Measurements from ENCODE around the gene RASA1.

RASA1 gene

GRCh38 chr5:87410931-87411330, 143.2 kb downstream of the RASA1 start:
- peaks cover 9% of the 10 kb centered on the region for H3K36me3 ChIP-seq (ENCODE audit: insufficient read depth)
- H2AFZ ChIP-seq (ENCODE audit: low read depth) = no peak overlapping the region
- H3K27ac ChIP-seq = no peak overlapping the region
- TF ChIP-seq CTCF (conservative IDR thresholded peaks at IDR 0.05; ENCODE audit: low read depth, low read length) = no peak
- peaks cover 49% of the 10 kb centered on the region for H3K79me2 ChIP-seq (ENCODE audit: insufficient read depth, low read depth)
- peaks cover 34% of the 10 kb centered on the region for H3K4me1 ChIP-seq (ENCODE audit: low read depth, poor library complexity, severe bottlenecking)
- H3K27me3 ChIP-seq (ENCODE audit: insufficient read depth, low read depth) = no peaks in the 10 kb centered on the region
- H3K4me3 ChIP-seq (IDR thresholded peaks at IDR 0.05; ENCODE audit: insufficient read depth, low read depth, low read length) = no peak overlapping the region
- peak overlapping the region; percentile 89; the same call in 1 of the 2 replicates for H3K9ac ChIP-seq
- H4K20me1 ChIP-seq (ENCODE audit: insufficient read depth) = no peaks in the 10 kb centered on the region
- peak overlapping the region; percentile 79 for H3K4me2 ChIP-seq

DNA sequence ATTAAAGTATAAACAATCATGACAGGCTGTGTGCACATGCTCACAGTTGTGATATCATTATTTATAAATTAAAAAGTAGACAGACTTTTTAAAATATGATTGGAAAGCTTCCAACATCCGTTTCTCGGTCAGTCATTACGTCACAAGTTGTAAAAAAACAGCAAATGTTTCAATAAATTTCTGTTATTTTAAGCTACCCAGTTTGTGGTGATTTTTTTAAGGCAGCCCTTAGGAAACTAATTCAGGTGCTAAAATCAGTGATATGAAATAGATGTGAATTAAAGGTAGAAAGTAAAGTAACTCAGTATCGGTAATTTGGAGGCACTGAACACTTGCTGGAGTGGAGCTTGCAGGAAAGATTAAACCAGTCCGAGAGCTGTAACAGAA, 143.9 kb downstream of the RASA1 start:
- Histone ChIP-seq H3K4me3 (IDR thresholded peaks at IDR 0.05; ENCODE audit: insufficient read depth, low read depth, low read length) (no peak overlapping the region), H3K36me3 (ENCODE audit: insufficient read depth) (peaks cover 9% of the 10 kb centered on the region), H2AFZ (ENCODE audit: low read depth) (peak overlapping the region; percentile 97), H4K20me1 (ENCODE audit: insufficient read depth) (no peaks in the 10 kb centered on the region), H3K79me2 (ENCODE audit: insufficient read depth, low read depth) (peaks cover 49% of the 10 kb centered on the region), H3K4me2 (peak overlapping the region; percentile 79), H3K27me3 (ENCODE audit: insufficient read depth, low read depth) (no peaks in the 10 kb centered on the region), H3K4me1 (ENCODE audit: low read depth, poor library complexity, severe bottlenecking) (peaks cover 34% of the 10 kb centered on the region), H3K9ac (peak overlapping the region; percentile 89), H3K27ac (peak overlapping the region; percentile 84; the same call in 1 of the 2 replicates)
- no peak for TF ChIP-seq CTCF (conservative IDR thresholded peaks at IDR 0.05; ENCODE audit: low read depth, low read length)

GRCh38 chr5:87411973-87412629, 144.4 kb downstream of the RASA1 start:
- Histone ChIP-seq H2AFZ (ENCODE audit: low read depth) (peak overlapping the region; percentile 97), H3K27ac (peak overlapping the region; percentile 84), H3K27me3 (ENCODE audit: insufficient read depth, low read depth) (no peaks in the 10 kb centered on the region), H4K20me1 (ENCODE audit: insufficient read depth) (no peaks in the 10 kb centered on the region), H3K4me2 (peak overlapping the region; percentile 79), H3K9ac (peak overlapping the region; percentile 89), H3K36me3 (ENCODE audit: insufficient read depth) (peaks cover 9% of the 10 kb centered on the region), H3K4me1 (ENCODE audit: low read depth, poor library complexity, severe bottlenecking) (peaks cover 34% of the 10 kb centered on the region), H3K4me3 (IDR thresholded peaks at IDR 0.05; ENCODE audit: insufficient read depth, low read depth, low read length) (peak overlapping the region; percentile 49), H3K79me2 (ENCODE audit: insufficient read depth, low read depth) (peaks cover 47% of the 10 kb centered on the region)
- TF ChIP-seq CTCF (conservative IDR thresholded peaks at IDR 0.05; ENCODE audit: low read depth, low read length) = no peak

DNA sequence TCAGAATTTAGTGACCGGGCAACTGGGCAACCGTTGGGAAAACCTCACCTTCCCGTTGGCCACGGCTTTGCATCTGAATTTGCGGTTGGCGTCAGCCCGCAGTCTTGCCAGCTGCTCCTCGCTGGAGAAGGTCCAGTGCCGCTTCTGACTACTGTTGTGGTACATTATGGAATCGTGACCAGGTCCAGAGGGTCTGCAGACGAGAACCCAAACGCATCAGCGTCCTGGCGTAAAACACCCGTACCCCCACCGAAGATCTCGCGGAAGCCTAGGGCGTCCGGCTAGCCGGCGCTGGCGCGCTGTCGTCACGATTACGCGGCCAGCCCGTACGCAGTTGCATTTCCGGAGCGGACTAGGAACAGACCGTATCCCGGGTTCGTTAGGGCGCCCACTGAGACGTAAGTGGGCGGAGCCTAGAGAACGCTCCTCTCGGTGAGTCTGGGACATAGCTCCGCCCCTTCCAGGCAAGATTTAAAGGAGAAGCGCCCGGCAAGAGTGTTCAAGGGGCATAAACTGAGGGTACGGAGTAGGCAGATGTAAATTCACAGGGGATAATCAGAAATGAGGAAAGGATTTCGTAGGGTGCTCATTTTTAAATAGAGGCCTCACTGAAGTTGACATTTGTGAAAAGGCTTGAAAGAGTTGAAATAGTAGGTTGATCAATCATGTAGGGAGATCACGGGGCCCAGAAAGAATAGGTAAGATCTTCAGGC, 145.1 kb downstream of the RASA1 start, which contains the start of gene CCNH:
TSS of gene CCNH (minus strand) at position 301 of the 713 bp plus-strand sequence. CDS start at position 165, 136 bp downstream.
- peak within 1 kb of the TSS; percentile 89 for H3K9ac ChIP-seq
- H3K36me3 ChIP-seq (ENCODE audit: insufficient read depth) = peaks cover 9% of the 10 kb centered on the region
- peak within 1 kb of the TSS; percentile 97 for H2AFZ ChIP-seq (ENCODE audit: low read depth)
- H3K4me1 ChIP-seq (ENCODE audit: low read depth, poor library complexity, severe bottlenecking) = peaks cover 34% of the 10 kb centered on the region
- H4K20me1 ChIP-seq (ENCODE audit: insufficient read depth) = no peaks in the 10 kb centered on the region
- H3K4me3 ChIP-seq (IDR thresholded peaks at IDR 0.05; ENCODE audit: insufficient read depth, low read depth, low read length) = peak within 1 kb of the TSS; percentile 49
- H3K79me2 ChIP-seq (ENCODE audit: insufficient read depth, low read depth) = peaks cover 45% of the 10 kb centered on the region
- no peak for TF ChIP-seq CTCF (conservative IDR thresholded peaks at IDR 0.05; ENCODE audit: low read depth, low read length)
- peak within 1 kb of the TSS; percentile 83 for H3K4me2 ChIP-seq
- peak within 1 kb of the TSS; percentile 84 for H3K27ac ChIP-seq
- H3K27me3 ChIP-seq (ENCODE audit: insufficient read depth, low read depth) = no peaks in the 10 kb centered on the region

Data from KMS-11 (cell line).